Heart right ventricle (tissue), 16 donors: ENCODE data around the gene MRPL20. TPM values are rescaled to one million over a fixed set of nuclear protein-coding genes. Genes with fewer than 3 reads are reported as not detected.
"Not testable (repeated sequence)": the region's sequence is repeated elsewhere in the genome, so short reads cannot be mapped to it uniquely, and the experiment has no call there.

ENCODE experiments used
- ATAC-seq, 8 donors: fragments of 200-7000 bp; cut with Tn5 transposase; one replicate each; pipeline ENCODE4 v1.9.1; 2020; ENCODE audit warnings: mild to moderate bottlenecking in 8 of 8, moderate library complexity in 8 of 8, moderate number of reproducible peaks in 1 of 8
- DNase-seq, 2 donors: peaks; one replicate each; pipeline ENCODE4 v3.0.0-alpha.2; 2020
- H3K27ac ChIP-seq, 10 donors: fragments of 200-600 bp; sonication (generic) in 2 of 10; one replicate each; pipeline versions ENCODE4 v1.5.0 to v1.8.0; 2020 to 2022; ENCODE audit warnings: mild to moderate bottlenecking in 3 of 10
- H3K27me3 ChIP-seq, 7 donors: fragments of 200-600 bp; one replicate each; pipeline ENCODE4 v1.8.0; 2021 to 2022; ENCODE audit warnings: mild to moderate bottlenecking in 2 of 7
- H3K36me3 ChIP-seq, 9 donors: fragments of 200-600 bp; sonication (generic) in 1 of 9; one replicate each; pipeline versions ENCODE4 v1.5.0 to v1.8.0; 2020 to 2022; ENCODE audit warnings: mild to moderate bottlenecking in 2 of 9
- H3K4me1 ChIP-seq, 9 donors: fragments of 200-600 bp; sonication (generic) in 1 of 9; one replicate each; pipeline versions ENCODE4 v1.5.0 to v1.8.0; 2020 to 2022; ENCODE audit warnings: mild to moderate bottlenecking in 4 of 9
- H3K4me3 ChIP-seq, 10 donors: fragments of 200-600 bp; sonication (generic) in 2 of 10; one replicate each; pipeline versions ENCODE4 v1.5.0 to v1.8.0; 2020 to 2022; ENCODE audit warnings: mild to moderate bottlenecking in 7 of 10, moderate library complexity in 2 of 10
- H3K9me3 ChIP-seq, 11 donors: fragments of 200-600 bp in 10 of 11; sonication (generic) in 2 of 11; one replicate each; pipeline versions ENCODE4 v1.5.0 to v1.8.0; 2013 to 2022; ENCODE audit warnings: mild to moderate bottlenecking in 2 of 11, control low read depth in 1 of 11, moderate library complexity in 1 of 11
- WGBS, 2 donors: extraction: QIAGEN DNeasy Blood & Tissue Kit; methylation state at CpG; one replicate each; pipeline ENCODE4 v1.1.7; 2013; ENCODE audit warnings: inconsistent platforms in 1 of 2; 5-methylcytosine and 5-hydroxymethylcytosine counted together
- intact Hi-C, 10 donors: fragments of 100-400 bp; cut with DNase I; formaldehyde crosslinking; loops; one replicate each; pipeline versions ENCODE4 v1.11.1 to v1.14.2; 2022
- long read RNA-seq, 3 donors: library from polyadenylated mRNA; unstranded; transcript quantifications; one replicate each; pipeline ENCODE4 v2.0.0, GENCODE V29; 2020 to 2021
- polyA plus RNA-seq, 2 donors: library from polyadenylated mRNA; stranded (reverse); fragments of 200-250 nt; gene quantifications; one replicate each; pipeline ENCODE4 v1.2.3, GENCODE V29; 2013
- total RNA-seq, 10 donors: library from RNA; stranded (reverse); fragmentation: NEBNext Ultra II Directional in 3 of 10; extraction: Animal tissue kit (Norgen Biotek cat#: 25700) in 3 of 10; gene quantifications; one replicate each; pipeline versions ENCODE4 v1.2.1 to v1.2.4, GENCODE V29; 2021 to 2023
- TF ChIP-seq, protein P1 (sequence below), 9 donors: fragments of 200-600 bp; sonication (generic) in 2 of 9; IDR thresholded peaks; one replicate each; pipeline versions ENCODE4 v1.5.0 to v1.8.0; 2021 to 2022; ENCODE audit warnings: antibody characterized with exemption in 9 of 9, mild to moderate bottlenecking in 5 of 9, moderate library complexity in 1 of 9
- donor health status: Arrhythmogenic right ventricular cardiomyopathy.
- donor health status: ischemic (EF 13 %, LVEDD 7.1; RV severe dilation, severe dysfunction).
- donor health status: healthy with polysubstance abuse.
- donor health status: DM: no; HTN: yes; CAD: no.
- donor health status: DM: no; HTN: no; CAD: no.
- donor health status: ischemic (EF 25% LVEDD 6.9; RV normal size, moderate dysfunction).
- donor health status: ischemic (EF 25% LVEDD 5.7; RV mildly dilated, moderate dysfunction).
- donor health status: healthy.
- donor health status: DM: yes; HTN: yes; CAD: no.
- donor health status: Ischemic cardiomyopathy.
- donor health status: ischemic (EF 35%, LVEDD 5.7; RV mildly dilated, moderate dysfunction).
- donor health status: nonischemic (EF 11% LVEDD 7.7; RV severe dilation, severe dysfunction).
- donor health status: DM: yes; HTN: yes; CAD: no.
- donor health status: PGD.
- donor health status: ischemic (EF 29% LVEDD 5.4; RV normal size, mild dysfunction).
- donor health status: nonischemic (EF 23%, LVEDD 6.1; RV moderate dilation, normal function).

The MRPL20 gene
- total RNA-seq (100 to 1,000 TPM; 116 to 162 (median 132) TPM), polyA plus RNA-seq (100 to 1,000 TPM; 124 to 224 TPM)
- long read RNA-seq, donor 1, transcript MRPL20-201 (4 exons, 721 nt): major isoform, 68 of 80 reads
- long read RNA-seq, donor 1, partial matches to known transcripts: 5 of 80 reads
- long read RNA-seq, donor 1, other reads (novel, unspliced or antisense): 7 of 80 reads
- long read RNA-seq, donor 2, transcript MRPL20-201 (4 exons, 721 nt): major isoform, 63 of 82 reads
- long read RNA-seq, donor 2, partial matches to known transcripts: 6 of 82 reads
- long read RNA-seq, donor 2, other reads (novel, unspliced or antisense): 13 of 82 reads
- long read RNA-seq, donor 3, transcript MRPL20-201 (4 exons, 721 nt): major isoform, 14 of 18 reads
- long read RNA-seq, donor 3, partial matches to known transcripts: 1 of 18 reads
- long read RNA-seq, donor 3, other reads (novel, unspliced or antisense): 3 of 18 reads

DNA sequence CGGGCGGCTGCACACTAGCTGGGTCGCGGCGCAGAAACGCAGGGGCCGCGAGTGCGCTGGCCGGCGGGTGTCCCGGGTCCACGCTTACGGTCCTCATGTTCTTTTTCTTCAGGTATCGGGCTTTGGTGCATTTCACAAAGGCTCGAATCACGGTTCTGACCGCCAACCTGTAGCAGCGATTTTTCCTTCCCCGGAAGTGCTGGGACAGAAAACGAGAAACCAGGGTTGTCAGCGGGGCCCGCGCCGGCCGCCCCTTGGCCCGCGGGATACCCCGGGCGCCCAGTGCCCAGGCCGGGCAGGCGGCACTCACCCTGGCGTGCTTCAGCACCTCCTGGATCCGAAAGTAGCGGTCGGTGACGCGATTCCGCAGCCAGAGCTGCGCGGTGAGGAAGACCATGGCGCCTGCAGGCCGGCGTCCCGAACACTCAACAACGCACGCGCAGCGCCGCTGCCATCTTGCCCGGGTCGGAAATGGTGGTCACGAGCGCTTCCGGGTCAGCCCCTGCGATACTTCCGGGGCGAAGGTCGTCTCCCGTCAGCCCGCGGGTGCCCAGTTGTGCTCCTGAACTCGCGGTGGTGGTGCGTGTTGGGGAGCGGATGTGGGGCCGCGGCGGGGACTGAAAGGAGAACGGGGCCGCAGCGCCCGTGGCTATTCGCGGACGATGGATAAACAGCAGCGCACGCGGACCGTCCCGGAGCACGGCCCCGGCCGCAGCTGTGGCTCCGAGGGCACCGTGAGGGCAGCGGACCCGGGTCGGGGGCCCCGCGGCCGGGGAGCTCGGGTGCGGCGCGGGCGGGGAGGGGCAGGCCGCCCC is at the start of gene MRPL20:
MRPL20 (minus strand) TSS at position 473 of the 815 bp plus-strand sequence; CDS start at position 397, 76 bp downstream.
- DNase-seq (peak; percentile 95 to 96), ATAC-seq (peak; percentile 95 to 99 (median 98))
- Histone ChIP-seq H3K36me3 (peaks cover 0 to 43% (median 32%) of the 10 kb centered on the region in 9 donors), H3K27me3 (no peaks in the 10 kb centered on the region), H3K4me3 (peak within 1 kb of the TSS; percentile 69 to 99 (median 93)), H3K9me3 (no peaks in the 10 kb centered on the region), H3K27ac (peak within 1 kb of the TSS; percentile 70 to 94 (median 88)), H3K4me1 (peaks cover 0 to 52% (median 32%) of the 10 kb centered on the region in 9 donors)
- intact Hi-C loops: loop anchor here in 4 of 10 donors (1.0 to 10.0 kb wide), 4 partner anchors 28 to 98 kb away; partner anchors contain the start of genes AURKAIP1 (in 1 of the 4) and VWA1 (in 1 of the 4)
- WGBS, 2 donors: 0% methylated on average over 89 to 98 of the region's 98 CpGs
- TF ChIP-seq, protein P1, sequence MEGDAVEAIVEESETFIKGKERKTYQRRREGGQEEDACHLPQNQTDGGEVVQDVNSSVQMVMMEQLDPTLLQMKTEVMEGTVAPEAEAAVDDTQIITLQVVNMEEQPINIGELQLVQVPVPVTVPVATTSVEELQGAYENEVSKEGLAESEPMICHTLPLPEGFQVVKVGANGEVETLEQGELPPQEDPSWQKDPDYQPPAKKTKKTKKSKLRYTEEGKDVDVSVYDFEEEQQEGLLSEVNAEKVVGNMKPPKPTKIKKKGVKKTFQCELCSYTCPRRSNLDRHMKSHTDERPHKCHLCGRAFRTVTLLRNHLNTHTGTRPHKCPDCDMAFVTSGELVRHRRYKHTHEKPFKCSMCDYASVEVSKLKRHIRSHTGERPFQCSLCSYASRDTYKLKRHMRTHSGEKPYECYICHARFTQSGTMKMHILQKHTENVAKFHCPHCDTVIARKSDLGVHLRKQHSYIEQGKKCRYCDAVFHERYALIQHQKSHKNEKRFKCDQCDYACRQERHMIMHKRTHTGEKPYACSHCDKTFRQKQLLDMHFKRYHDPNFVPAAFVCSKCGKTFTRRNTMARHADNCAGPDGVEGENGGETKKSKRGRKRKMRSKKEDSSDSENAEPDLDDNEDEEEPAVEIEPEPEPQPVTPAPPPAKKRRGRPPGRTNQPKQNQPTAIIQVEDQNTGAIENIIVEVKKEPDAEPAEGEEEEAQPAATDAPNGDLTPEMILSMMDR (IDR thresholded peaks at IDR 0.05): no peak

- H3K27me3 ChIP-seq, H3K36me3 ChIP-seq, H3K27ac ChIP-seq, intact Hi-C loops, H3K4me3 ChIP-seq, H3K9me3 ChIP-seq, DNase-seq: not testable (repeated sequence)
- WGBS, 2 donors: 85 to 88% methylated on average over 16 to 17 of the region's 22 CpGs
- H3K4me1 ChIP-seq: peaks cover 0 to 12% (median 0%) of the 10 kb centered on the region in 9 donors
- peak in 1 of 8 donors; percentile 43 for ATAC-seq
These were observed 49.7 kb upstream of the MRPL20 start for GRCh38 chr1:1456683-1457255.

- not testable (repeated sequence) for DNase-seq
These were observed 48.8 kb upstream of the MRPL20 start for GRCh38 chr1:1455934-1456333.

GRCh38 chr1:1455366-1455884 is 48.3 kb upstream of the MRPL20 start:
- no peak for ATAC-seq
- H3K9me3 ChIP-seq: no peaks in the 10 kb centered on the region
- WGBS, 2 donors: 87 to 89% methylated on average over 26 to 28 of the region's 30 CpGs
- intact Hi-C loops: no loop called here
- no peaks in the 10 kb centered on the region for H3K4me1 ChIP-seq
- TF ChIP-seq, protein P1 (IDR thresholded peaks at IDR 0.05): no peak
- H3K36me3 ChIP-seq: no peaks in the 10 kb centered on the region
- DNase-seq: no peak
- no peak overlapping the region for H3K4me3 ChIP-seq
- H3K27me3 ChIP-seq: no peaks in the 10 kb centered on the region
- H3K27ac ChIP-seq: no peak overlapping the region

More at GRCh38 chr1:1455934-1456333, 48.8 kb upstream of the MRPL20 start:
- ATAC-seq, H3K9me3 ChIP-seq, H3K27me3 ChIP-seq, H3K27ac ChIP-seq, intact Hi-C loops, H3K4me3 ChIP-seq, H3K36me3 ChIP-seq, H3K4me1 ChIP-seq: not testable (repeated sequence)
- 90% methylated on average over 1 of the region's 15 CpGs for WGBS, 2 donors

DNA sequence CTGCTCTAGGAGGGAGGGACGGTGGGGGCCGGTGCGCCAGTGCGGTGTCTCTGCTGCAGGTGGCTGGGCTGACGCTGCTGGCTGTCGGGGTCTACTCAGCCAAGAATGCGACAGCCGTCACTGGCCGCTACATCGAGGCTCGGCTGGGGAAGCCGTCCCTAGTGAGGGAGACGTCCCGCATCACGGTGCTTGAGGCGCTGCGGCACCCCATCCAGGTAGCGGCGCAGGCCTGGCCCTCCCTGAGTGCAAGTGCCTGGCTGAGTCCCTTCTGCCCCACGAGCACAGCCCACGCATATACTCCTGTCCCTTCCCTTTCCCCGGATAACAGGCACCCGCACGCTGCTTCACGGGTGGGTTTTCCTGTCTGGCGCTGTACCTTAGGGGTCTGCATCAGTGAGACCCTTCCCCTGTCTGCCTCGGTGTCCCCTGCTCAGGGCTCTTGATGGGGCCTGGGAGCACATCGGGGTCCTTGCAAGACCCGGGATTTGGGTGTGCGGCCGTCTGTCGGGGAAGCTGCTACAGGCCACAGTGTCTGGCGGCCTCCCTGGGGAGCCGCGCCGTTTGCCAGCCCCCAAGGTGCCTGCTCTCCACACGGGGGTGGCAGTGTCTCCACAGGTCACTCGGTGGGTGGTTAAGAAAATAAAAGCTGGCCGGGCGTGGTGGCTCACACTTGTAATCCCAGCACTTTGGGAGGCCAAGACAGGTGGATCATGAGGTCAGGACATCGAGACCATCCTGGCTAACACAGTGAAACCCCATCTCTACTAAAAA is 47.4 kb upstream of the MRPL20 start:
- 71 to 72% methylated on average over 32 to 36 of the region's 41 CpGs for WGBS, 2 donors
- DNase-seq, H3K9me3 ChIP-seq, ATAC-seq, H3K36me3 ChIP-seq, H3K4me3 ChIP-seq, intact Hi-C loops, H3K4me1 ChIP-seq, H3K27me3 ChIP-seq, H3K27ac ChIP-seq: not testable (repeated sequence)
